ENCODE data around the gene CALHM1.
"Not testable (repeated sequence)": the region's sequence is repeated elsewhere in the genome, so short reads cannot be mapped to it uniquely, and the experiment has no call there.

CALHM1 gene

DNA sequence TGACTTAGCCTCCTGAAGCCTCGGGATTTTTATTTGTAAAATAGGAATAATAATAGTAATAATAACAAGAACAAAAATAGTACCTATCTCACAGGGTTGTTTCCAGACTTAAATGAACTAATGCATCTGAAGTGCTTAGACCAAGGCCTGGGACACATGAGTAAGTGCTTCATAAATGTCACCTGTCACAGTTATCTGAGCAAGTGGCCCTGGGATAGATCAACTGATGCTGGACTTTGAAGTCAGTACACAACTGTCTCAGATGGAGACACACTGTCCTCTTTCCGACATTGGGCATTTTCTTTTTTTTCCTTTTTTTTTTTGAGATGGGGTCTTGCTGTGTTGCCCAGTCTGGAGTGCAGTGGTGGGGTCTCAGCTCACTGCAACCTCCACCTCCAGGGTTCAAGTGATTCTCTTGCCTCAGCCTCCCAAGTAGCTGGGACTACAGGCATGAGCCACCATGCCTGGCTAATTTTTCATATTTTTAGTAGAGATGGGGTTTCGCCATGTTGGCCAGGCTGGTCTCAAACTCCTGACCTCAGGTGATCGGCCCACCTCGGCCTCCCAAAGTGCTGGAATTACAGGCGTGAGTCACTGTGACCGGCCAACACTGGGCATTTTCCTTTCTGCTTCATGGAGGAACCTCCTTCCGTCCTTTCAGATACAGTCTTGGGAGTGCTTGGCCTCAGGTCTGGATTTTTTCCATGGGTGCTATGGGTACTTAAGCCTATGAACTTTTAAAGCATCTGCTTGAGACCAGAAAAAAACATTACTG is 28.1 kb upstream of the CALHM1 start:
- not testable (repeated sequence) for H3K36me3 ChIP-seq (ENCODE audit: control insufficient read depth, insufficient read depth, low read length); H3K9me3 ChIP-seq (ENCODE audit: control insufficient read depth, insufficient read depth, low read length); DNase-seq (ENCODE audit: low read depth, low spot score); H3K27ac ChIP-seq (ENCODE audit: low read length); H3K27me3 ChIP-seq (ENCODE audit: control insufficient read depth, insufficient read depth, low read length); H3K4me1 ChIP-seq (ENCODE audit: control insufficient read depth, insufficient read depth, low read length); H3K4me3 ChIP-seq (ENCODE audit: low read length)
- no CpG with 5 or more reads among the region's 8 CpGs for WGBS (ENCODE audit: insufficient coverage, insufficient read length)

DNA sequence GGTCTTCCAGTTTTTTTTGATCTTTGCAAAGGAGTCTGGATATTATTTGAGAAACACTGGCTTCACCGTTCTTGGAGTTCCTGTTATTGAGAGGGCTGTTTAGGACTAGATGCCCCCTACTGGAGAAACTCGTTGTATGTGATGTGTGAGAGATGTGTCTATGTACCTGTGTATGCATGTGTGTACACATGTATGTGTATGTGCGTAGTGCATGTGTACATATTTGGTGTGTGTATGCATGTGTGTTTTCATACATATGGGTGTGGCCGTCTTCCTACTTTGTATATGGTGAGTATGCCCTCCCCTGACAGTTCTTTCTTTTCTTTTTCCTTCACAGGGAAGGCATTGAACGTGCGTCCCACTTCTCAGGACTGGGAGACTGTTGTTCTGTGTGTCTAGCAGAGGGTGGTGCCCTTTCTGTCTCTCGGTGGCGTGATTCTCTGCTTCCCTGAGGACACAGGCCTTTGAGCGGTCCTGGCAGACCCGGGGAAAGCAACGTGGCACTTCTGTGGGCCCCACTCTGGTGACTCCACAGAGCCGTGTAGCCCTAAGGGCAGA is 23.4 kb upstream of the CALHM1 start:
- no CpG with 5 or more reads among the region's 12 CpGs for WGBS (ENCODE audit: insufficient coverage, insufficient read length)
- Histone ChIP-seq H3K27ac (ENCODE audit: low read length) (no peak overlapping the region), H3K9me3 (ENCODE audit: control insufficient read depth, insufficient read depth, low read length) (no peaks in the 10 kb centered on the region), H3K4me3 (ENCODE audit: low read length) (no peak overlapping the region), H3K27me3 (ENCODE audit: control insufficient read depth, insufficient read depth, low read length) (no peaks in the 10 kb centered on the region), H3K36me3 (ENCODE audit: control insufficient read depth, insufficient read depth, low read length) (no peaks in the 10 kb centered on the region), H3K4me1 (ENCODE audit: control insufficient read depth, insufficient read depth, low read length) (0 out of 2 replicates have a peak, but pooled peaks cover 1% of the 10 kb centered on the region)
- no peak for DNase-seq (ENCODE audit: low read depth, low spot score)

DNA sequence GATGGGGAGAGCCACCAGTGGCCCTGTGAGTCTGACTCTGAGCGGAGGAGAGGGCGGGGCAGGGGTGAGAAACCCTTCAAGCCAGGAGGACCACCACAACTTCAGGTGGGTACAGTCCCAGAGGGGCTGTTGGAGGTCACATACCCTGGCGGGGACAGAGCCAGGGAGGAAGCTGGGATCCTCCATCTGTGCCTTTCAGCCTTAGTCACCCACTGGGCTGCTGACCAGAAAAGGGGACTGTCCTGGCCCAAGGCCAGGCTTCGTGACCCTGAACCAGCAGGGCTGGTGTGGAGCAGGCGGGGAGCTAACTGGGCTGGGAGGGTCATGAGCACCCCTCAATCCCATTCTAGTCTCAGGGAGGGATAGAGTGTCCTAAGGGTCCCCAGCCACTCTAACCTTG is 21.8 kb upstream of the CALHM1 start:
- no CpG with 5 or more reads among the region's 5 CpGs for WGBS (ENCODE audit: insufficient coverage, insufficient read length)
- peaks cover 3% of the 10 kb centered on the region for H3K4me1 ChIP-seq (ENCODE audit: control insufficient read depth, insufficient read depth, low read length)
- H3K36me3 ChIP-seq (ENCODE audit: control insufficient read depth, insufficient read depth, low read length): no peaks in the 10 kb centered on the region
- no peak for DNase-seq (ENCODE audit: low read depth, low spot score)
- H3K27me3 ChIP-seq (ENCODE audit: control insufficient read depth, insufficient read depth, low read length): no peaks in the 10 kb centered on the region
- no peak overlapping the region for H3K27ac ChIP-seq (ENCODE audit: low read length)
- no peak overlapping the region for H3K4me3 ChIP-seq (ENCODE audit: low read length)
- H3K9me3 ChIP-seq (ENCODE audit: control insufficient read depth, insufficient read depth, low read length): no peaks in the 10 kb centered on the region

DNA sequence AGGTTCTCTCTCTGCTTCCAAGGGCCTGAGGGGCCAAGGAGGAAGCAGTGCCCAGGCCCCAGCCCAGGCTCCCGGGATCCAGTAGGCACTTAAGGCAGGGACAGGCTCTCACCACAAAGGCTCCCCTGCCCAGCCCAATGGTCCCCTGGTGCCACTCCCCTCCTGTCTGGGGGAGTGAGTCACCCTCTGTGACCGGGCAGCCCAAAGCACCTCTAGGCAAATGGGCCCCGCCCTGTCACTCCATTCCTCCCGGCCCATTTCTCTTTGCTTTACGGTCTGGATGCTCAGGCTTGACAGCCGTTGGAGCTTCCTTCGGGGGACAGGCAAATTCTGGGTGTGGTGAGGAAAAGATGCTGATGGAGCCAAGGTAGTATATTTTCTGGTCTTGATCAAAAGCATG is 20.4 kb upstream of the CALHM1 start, which contains the start of gene CALHM3:
CALHM3 (minus strand) TSS at position 106 of the 400 bp plus-strand sequence. CDS start 208 bp downstream, outside the sequence.
- Histone ChIP-seq H3K36me3 (ENCODE audit: control insufficient read depth, insufficient read depth, low read length) (no peaks in the 10 kb centered on the region), H3K27ac (ENCODE audit: low read length) (no peak within 1 kb of the TSS), H3K27me3 (ENCODE audit: control insufficient read depth, insufficient read depth, low read length) (no peaks in the 10 kb centered on the region), H3K9me3 (ENCODE audit: control insufficient read depth, insufficient read depth, low read length) (no peaks in the 10 kb centered on the region), H3K4me1 (ENCODE audit: control insufficient read depth, insufficient read depth, low read length) (peaks cover 3% of the 10 kb centered on the region), H3K4me3 (ENCODE audit: low read length) (no peak within 1 kb of the TSS)
- no CpG with 5 or more reads among the region's 7 CpGs for WGBS (ENCODE audit: insufficient coverage, insufficient read length)
- no peak for DNase-seq (ENCODE audit: low read depth, low spot score)

DNA sequence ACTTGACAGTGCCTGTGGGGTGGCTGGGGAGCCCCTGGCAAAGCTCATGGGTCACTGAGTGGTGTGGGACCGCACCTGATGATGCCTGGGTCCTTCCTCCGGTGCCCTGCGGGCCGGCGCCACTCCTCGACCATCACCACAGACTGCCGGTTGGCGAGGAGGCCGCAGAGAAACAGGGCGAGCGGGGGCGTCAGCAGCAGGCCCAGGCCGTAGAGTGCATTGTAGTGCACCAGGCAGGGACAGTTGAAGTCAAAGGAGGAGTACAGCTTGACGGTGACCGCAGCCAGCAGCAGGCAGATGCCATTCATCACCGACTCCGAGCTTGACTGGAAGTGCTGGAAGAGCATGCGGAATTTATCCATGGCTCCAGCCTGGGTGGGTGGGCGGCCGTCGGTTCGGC is 20.0 kb upstream of the CALHM1 start:
- no CpG with 5 or more reads among the region's 22 CpGs for WGBS (ENCODE audit: insufficient coverage, insufficient read length)

DNA sequence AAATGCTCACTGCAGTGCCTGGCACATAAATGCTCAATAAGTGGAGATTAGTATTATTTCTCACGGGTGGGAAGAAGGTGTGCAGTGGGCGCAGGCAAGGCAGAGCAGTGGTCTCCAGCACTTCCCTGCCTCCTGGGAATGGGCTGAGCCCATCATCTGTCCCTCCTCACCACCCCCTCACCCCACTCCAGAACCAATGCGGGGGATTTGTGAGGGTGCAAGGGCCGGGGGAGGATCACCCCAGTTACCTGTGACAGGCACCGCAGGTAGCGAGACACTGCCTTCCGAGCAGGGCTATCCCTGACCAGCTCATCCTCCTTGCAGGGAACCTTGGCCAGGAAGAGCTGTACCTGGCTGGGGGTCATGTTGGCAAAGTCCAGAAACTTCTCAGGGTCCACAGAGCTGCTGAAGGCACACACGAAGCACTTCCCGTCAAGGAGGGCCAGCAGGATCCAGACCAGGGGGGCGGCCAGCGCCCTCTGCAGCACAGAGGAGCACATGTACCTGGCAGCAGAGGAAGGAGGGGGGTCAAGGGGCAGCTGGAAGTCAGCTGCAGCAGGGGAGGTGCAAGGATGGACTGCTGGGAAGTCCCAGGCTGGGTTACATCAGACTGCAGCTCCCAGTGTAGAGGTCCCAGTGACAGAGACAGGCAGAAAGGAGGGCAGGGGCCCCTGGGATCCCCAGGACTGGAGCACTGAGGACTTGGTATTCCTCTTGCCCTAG is 17.5 kb upstream of the CALHM1 start:
- Histone ChIP-seq H3K27me3 (ENCODE audit: control insufficient read depth, insufficient read depth, low read length) (no peaks in the 10 kb centered on the region), H3K9me3 (ENCODE audit: control insufficient read depth, insufficient read depth, low read length) (no peaks in the 10 kb centered on the region), H3K4me3 (ENCODE audit: low read length) (no peak overlapping the region), H3K4me1 (ENCODE audit: control insufficient read depth, insufficient read depth, low read length) (peaks cover 5% of the 10 kb centered on the region), H3K27ac (ENCODE audit: low read length) (no peak overlapping the region), H3K36me3 (ENCODE audit: control insufficient read depth, insufficient read depth, low read length) (no peaks in the 10 kb centered on the region)
- peak; percentile 57 for DNase-seq (ENCODE audit: low read depth, low spot score)
- no CpG with 5 or more reads among the region's 11 CpGs for WGBS (ENCODE audit: insufficient coverage, insufficient read length)

More for the DNA sequence above, 20.0 kb upstream of the CALHM1 start:
- Histone ChIP-seq H3K27me3 (ENCODE audit: control insufficient read depth, insufficient read depth, low read length) (no peaks in the 10 kb centered on the region), H3K36me3 (ENCODE audit: control insufficient read depth, insufficient read depth, low read length) (no peaks in the 10 kb centered on the region), H3K9me3 (ENCODE audit: control insufficient read depth, insufficient read depth, low read length) (no peaks in the 10 kb centered on the region), H3K4me3 (ENCODE audit: low read length) (no peak overlapping the region), H3K27ac (ENCODE audit: low read length) (no peak overlapping the region), H3K4me1 (ENCODE audit: control insufficient read depth, insufficient read depth, low read length) (peaks cover 3% of the 10 kb centered on the region)
- no peak for DNase-seq (ENCODE audit: low read depth, low spot score)

DNA sequence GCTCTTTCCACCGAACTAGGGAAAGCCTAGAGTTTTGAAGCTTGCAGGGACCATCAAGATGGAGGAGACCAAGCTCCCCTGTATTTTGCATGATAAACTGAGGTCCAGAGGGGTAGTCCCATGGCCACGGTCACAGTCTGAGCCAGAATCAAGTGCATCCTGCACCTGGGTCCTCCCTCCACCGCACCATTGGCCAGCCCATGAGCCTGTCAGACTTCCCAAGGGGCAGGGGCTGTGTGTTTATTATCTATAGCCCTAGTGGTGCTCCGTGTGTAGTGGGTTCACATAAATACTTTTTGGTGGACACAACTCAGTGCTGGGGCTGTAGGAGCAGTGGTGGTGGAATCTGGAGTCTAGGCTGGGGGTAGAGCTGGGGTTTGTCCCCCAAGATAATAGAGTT is 16.7 kb upstream of the CALHM1 start:
- no peak overlapping the region for H3K27ac ChIP-seq (ENCODE audit: low read length)
- H3K4me1 ChIP-seq (ENCODE audit: control insufficient read depth, insufficient read depth, low read length): peaks cover 6% of the 10 kb centered on the region
- H3K27me3 ChIP-seq (ENCODE audit: control insufficient read depth, insufficient read depth, low read length): no peaks in the 10 kb centered on the region
- no peak for DNase-seq (ENCODE audit: low read depth, low spot score)
- H3K9me3 ChIP-seq (ENCODE audit: control insufficient read depth, insufficient read depth, low read length): no peaks in the 10 kb centered on the region
- H3K4me3 ChIP-seq (ENCODE audit: low read length): no peak overlapping the region
- H3K36me3 ChIP-seq (ENCODE audit: control insufficient read depth, insufficient read depth, low read length): no peaks in the 10 kb centered on the region
- WGBS (ENCODE audit: insufficient coverage, insufficient read length): no CpG with 5 or more reads among the region's 4 CpGs

DNA sequence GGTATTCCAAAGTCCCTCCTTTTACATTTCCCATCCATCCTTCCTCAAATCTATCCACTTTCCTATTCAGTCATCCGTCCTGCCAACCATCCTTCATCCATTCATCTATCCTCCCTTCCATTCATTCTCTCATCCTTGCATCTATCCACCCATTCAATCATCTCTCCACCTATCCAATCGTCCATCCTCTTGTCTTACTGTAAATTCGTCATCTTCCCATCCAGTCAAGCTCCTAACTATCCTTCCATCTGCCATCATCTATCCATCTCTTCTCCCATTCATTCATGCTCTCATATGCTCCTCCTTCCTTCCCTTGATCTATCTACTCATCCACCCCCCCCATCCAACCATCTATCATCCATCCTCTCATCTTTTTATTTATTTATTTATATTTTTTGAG is 15.4 kb upstream of the CALHM1 start:
- Histone ChIP-seq H3K9me3 (ENCODE audit: control insufficient read depth, insufficient read depth, low read length) (no peaks in the 10 kb centered on the region), H3K36me3 (ENCODE audit: control insufficient read depth, insufficient read depth, low read length) (no peaks in the 10 kb centered on the region), H3K4me1 (ENCODE audit: control insufficient read depth, insufficient read depth, low read length) (peaks cover 6% of the 10 kb centered on the region), H3K27me3 (ENCODE audit: control insufficient read depth, insufficient read depth, low read length) (no peaks in the 10 kb centered on the region), H3K27ac (ENCODE audit: low read length) (no peak overlapping the region), H3K4me3 (ENCODE audit: low read length) (no peak overlapping the region)
- DNase-seq (ENCODE audit: low read depth, low spot score): no peak
- 100% methylated on average over 3 of the region's 3 CpGs for WGBS (ENCODE audit: insufficient coverage, insufficient read length)

DNA sequence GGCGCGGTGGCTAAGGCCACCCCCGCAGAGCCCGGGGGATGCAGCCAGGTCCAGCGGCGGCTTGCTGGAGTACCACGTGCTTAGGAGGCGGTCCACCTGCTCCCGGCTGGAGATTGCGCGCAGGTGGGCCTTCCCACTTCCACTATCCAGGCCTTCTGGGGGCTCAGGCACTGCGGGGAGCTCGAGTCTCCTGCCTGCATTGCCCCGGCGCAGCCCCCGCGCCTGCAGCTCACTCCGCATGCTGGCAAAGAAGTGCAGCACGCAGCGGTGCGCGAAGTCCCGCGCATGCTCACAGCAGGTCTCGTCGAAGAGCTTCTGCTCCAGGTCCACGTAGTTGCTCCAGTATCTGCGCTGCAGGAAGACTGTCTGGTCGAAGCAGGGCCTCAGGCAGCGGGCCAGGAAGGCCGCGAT is 14.6 kb upstream of the CALHM1 start:
- no peak for DNase-seq (ENCODE audit: low read depth, low spot score)
- peaks cover 6% of the 10 kb centered on the region for H3K4me1 ChIP-seq (ENCODE audit: control insufficient read depth, insufficient read depth, low read length)
- no peak overlapping the region for H3K27ac ChIP-seq (ENCODE audit: low read length)
- no peak overlapping the region for H3K4me3 ChIP-seq (ENCODE audit: low read length)
- no peaks in the 10 kb centered on the region for H3K36me3 ChIP-seq (ENCODE audit: control insufficient read depth, insufficient read depth, low read length)
- no CpG with 5 or more reads among the region's 32 CpGs for WGBS (ENCODE audit: insufficient coverage, insufficient read length)
- H3K9me3 ChIP-seq (ENCODE audit: control insufficient read depth, insufficient read depth, low read length): no peaks in the 10 kb centered on the region
- no peaks in the 10 kb centered on the region for H3K27me3 ChIP-seq (ENCODE audit: control insufficient read depth, insufficient read depth, low read length)

DNA sequence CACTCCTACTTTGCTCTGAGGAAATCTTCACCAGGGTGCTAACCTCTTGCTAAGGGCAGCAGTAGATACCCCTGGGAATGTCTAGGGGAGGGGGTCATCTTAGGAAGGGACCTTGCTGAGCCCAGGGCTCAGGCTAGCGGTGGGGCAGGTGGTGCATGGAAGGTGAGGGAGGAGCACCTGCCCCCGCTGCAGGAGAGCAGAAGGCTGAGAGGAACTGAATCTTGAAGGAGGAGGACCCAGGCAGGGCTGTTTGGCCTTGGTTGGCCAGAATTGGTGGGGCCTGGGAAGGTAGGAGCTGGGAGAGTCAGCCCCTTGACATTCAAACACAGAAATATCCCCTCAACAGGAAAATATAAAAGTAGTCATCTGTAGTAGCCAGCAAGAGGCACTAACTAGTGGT is 13.3 kb upstream of the CALHM1 start:
- Histone ChIP-seq H3K27me3 (ENCODE audit: control insufficient read depth, insufficient read depth, low read length) (no peaks in the 10 kb centered on the region), H3K4me3 (ENCODE audit: low read length) (no peak overlapping the region), H3K36me3 (ENCODE audit: control insufficient read depth, insufficient read depth, low read length) (no peaks in the 10 kb centered on the region), H3K27ac (ENCODE audit: low read length) (no peak overlapping the region), H3K9me3 (ENCODE audit: control insufficient read depth, insufficient read depth, low read length) (no peaks in the 10 kb centered on the region), H3K4me1 (ENCODE audit: control insufficient read depth, insufficient read depth, low read length) (peaks cover 6% of the 10 kb centered on the region)
- no CpG with 5 or more reads among the region's 2 CpGs for WGBS (ENCODE audit: insufficient coverage, insufficient read length)
- DNase-seq (ENCODE audit: low read depth, low spot score): no peak
